Cardiac muscle cell (in vitro differentiated cells and primary cell): ENCODE results near the gene GALNT18. TPM values are rescaled to one million over a fixed set of nuclear protein-coding genes. Genes with fewer than 3 reads are reported as not detected.

Experiments
- DNase-seq, 2 donors: peaks; one replicate each; pipeline versions ENCODE4 v3.0.0 to v3.0.0-alpha.2; 2010 to 2017; ENCODE audit warnings: low read depth in 1 of 2, low spot score in 1 of 2
- H3K27ac ChIP-seq: fragments of 200-600 bp; sonication (generic); 2 replicates; pipeline ENCODE4 v1.5.1; 2016
- H3K27me3 ChIP-seq: fragments of 200-600 bp; sonication (generic); 2 replicates; pipeline ENCODE4 v1.6.0; 2016; ENCODE audit warnings: control low read depth
- H3K36me3 ChIP-seq: fragments of 200-600 bp; sonication (generic); 2 replicates; pipeline ENCODE4 v1.5.1; 2016; ENCODE audit warnings: control low read depth
- H3K4me1 ChIP-seq: fragments of 200-600 bp; sonication (generic); 2 replicates; pipeline ENCODE4 v1.8.1; 2017; ENCODE audit warnings: low read depth, mild to moderate bottlenecking, mixed run types
- H3K4me3 ChIP-seq: fragments of 200-600 bp; sonication (generic); 2 replicates; pipeline ENCODE4 v1.5.1; 2016; ENCODE audit warnings: mild to moderate bottlenecking
- H3K9me3 ChIP-seq: fragments of 200-600 bp; sonication (generic); 2 replicates; pipeline ENCODE4 v1.5.1; 2017; ENCODE audit warnings: low read depth, mild to moderate bottlenecking, control low read depth
- polyA plus RNA-seq: library from polyadenylated mRNA; unstranded; fragments of >200 nt; fragmentation: Nextera tagmentation; extraction: Ambion mirVana; gene quantifications from 2 replicates; pipeline ENCODE4 v1.2.1, GENCODE V29; 2016
- total RNA-seq: library from RNA; depleted of rRNA; stranded (reverse); fragments of >200 nt; gene quantifications from 2 replicates; pipeline ENCODE4 v1.2.3, GENCODE V29; 2016
- TF ChIP-seq, protein P1 (sequence below): IDR thresholded peaks from 2 replicates; pipeline ENCODE4 v1.5.1; 2012; ENCODE audit warnings: low read depth, mild to moderate bottlenecking, low read length

Gene GALNT18
- total and polyA plus RNA-seq, 2 experiments from 2014 or later: 2.1 to 2.2 TPM

DNA sequence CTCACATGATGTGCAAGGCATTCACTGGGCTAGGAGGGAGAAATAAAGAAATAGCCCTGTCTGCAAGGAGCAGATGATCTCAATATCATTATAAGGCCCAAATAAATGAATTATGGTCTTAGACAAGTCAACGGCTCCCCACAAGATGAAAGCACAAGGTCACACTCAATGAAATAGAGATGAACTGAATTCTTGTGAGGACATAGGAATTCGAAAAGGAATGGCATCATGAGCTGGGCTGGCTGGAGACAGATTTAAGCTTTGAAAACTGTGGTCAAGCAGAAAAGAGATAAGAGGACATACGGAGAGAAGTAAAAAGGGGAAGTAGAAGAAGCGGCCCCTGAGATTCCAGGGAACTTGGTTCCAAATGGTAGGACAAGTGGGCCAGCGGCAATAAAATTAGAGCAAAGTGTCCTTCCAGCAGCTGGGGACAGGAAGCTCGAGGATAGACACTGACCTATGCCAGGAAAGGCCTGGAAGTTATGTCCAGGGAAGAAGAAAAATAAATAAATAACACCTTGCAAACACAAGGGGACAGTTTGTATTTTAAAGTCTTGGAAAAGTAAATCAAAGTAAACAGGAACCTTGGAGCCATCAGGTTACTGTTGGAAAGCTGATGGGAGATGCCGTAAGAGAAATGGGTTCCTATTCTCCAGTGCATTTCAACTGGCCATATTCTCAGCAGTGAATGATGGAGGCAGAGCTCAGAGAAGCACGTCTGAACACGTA lies 37.8 kb downstream of the GALNT18 start:
- Histone ChIP-seq H3K9me3 (no peaks in the 10 kb centered on the region), H3K4me1 (no peaks in the 10 kb centered on the region), H3K4me3 (no peak overlapping the region), H3K27ac (no peak overlapping the region), H3K36me3 (no peaks in the 10 kb centered on the region), H3K27me3 (no peaks in the 10 kb centered on the region)
- TF ChIP-seq, protein P1, sequence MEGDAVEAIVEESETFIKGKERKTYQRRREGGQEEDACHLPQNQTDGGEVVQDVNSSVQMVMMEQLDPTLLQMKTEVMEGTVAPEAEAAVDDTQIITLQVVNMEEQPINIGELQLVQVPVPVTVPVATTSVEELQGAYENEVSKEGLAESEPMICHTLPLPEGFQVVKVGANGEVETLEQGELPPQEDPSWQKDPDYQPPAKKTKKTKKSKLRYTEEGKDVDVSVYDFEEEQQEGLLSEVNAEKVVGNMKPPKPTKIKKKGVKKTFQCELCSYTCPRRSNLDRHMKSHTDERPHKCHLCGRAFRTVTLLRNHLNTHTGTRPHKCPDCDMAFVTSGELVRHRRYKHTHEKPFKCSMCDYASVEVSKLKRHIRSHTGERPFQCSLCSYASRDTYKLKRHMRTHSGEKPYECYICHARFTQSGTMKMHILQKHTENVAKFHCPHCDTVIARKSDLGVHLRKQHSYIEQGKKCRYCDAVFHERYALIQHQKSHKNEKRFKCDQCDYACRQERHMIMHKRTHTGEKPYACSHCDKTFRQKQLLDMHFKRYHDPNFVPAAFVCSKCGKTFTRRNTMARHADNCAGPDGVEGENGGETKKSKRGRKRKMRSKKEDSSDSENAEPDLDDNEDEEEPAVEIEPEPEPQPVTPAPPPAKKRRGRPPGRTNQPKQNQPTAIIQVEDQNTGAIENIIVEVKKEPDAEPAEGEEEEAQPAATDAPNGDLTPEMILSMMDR: no peak
- DNase-seq: peak in 1 of 2 donors; percentile 23

DNA sequence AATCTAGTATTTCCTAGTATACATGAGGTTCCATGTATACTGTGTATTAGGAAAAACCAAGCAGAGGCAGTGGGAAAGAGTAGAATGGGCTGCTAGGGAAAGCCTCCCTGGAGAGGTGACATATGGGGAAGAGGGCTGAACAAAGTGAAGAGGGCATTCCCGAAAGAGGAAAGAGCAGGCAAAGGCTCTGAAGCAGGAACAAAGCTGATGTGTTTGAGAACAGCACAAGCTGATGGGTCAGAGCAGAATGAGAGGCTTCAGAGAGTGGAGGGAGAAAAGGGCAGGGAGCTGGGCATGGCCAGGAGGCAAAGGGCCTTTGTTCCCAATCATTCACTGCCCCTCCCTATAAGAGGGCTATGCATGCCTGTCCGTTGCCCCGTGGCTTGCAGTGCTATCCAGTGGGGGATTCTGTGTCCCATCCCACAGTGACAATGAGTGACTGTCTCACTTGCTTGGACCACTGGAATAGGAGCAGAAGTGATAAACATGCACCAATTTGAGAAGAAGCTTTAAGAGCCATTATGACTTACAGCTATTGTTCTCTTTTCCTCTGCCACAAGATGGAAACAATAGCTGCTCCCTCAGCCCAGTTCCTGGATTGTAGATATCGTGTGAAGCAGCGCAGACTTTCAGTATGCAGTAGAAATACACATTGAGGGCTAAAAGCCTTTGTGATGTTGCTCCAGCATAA lies 39.6 kb downstream of the GALNT18 start:
- DNase-seq: no peak
- Histone ChIP-seq H3K36me3 (no peaks in the 10 kb centered on the region), H3K27ac (no peak overlapping the region), H3K4me1 (no peaks in the 10 kb centered on the region), H3K4me3 (no peak overlapping the region), H3K9me3 (no peaks in the 10 kb centered on the region), H3K27me3 (no peaks in the 10 kb centered on the region)
- TF ChIP-seq, protein P1: no peak

DNA sequence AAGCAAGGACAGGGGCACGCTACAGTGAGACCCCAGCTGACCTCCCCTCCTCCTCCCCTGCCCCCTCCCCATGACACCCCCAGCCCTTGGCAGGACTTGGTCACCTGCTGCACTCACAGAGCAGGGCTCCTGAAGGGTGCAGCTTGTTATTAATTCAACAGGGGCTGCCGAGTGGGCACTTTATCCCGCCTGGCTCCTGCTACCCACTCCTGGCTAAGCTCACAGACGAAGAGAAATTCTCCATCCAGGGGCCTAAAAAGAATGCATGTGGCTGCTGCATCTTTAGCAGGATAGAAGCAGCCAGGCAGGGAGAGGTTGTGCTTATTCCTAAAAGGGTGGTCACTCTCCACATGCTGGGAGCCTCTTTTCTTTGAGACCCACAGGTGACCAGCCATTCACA lies 40.3 kb downstream of the GALNT18 start:
- no peak overlapping the region for H3K27ac ChIP-seq
- H3K4me3 ChIP-seq: no peak overlapping the region
- no peaks in the 10 kb centered on the region for H3K27me3 ChIP-seq
- no peaks in the 10 kb centered on the region for H3K9me3 ChIP-seq
- TF ChIP-seq, protein P1: no peak
- DNase-seq: no peak
- no peaks in the 10 kb centered on the region for H3K36me3 ChIP-seq
- no peaks in the 10 kb centered on the region for H3K4me1 ChIP-seq

DNA sequence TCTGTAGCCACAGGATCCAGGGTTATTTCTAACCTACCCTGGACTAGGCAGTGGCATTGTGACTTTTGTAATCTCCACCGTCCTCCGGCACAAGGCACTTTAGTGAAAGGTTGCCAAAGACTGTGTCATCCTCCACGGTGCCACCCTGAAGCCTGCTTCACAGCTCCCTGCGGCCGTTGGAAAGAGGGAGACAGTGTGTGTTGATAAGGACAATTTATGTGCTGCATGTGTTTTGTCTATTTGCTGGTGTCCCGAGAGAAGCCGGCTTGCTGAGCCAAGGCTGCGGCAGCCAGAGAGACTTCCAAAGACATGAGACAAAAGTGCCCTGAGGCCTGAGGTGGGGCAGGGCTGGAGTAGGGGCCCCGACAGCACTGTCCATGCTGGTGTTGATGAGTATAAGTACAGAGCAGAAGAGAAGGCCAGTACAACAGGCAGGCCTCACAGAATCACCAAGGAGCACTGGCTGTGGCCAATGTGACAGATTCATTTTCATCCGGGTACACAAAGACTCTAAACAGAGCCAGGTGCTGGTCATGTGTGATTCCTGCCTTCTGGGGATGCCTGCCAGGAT lies 40.9 kb downstream of the GALNT18 start:
- no peak overlapping the region for H3K27ac ChIP-seq
- H3K4me1 ChIP-seq: no peaks in the 10 kb centered on the region
- no peaks in the 10 kb centered on the region for H3K9me3 ChIP-seq
- TF ChIP-seq, protein P1: no peak
- no peak for DNase-seq
- no peaks in the 10 kb centered on the region for H3K36me3 ChIP-seq
- no peak overlapping the region for H3K4me3 ChIP-seq
- no peaks in the 10 kb centered on the region for H3K27me3 ChIP-seq

DNA sequence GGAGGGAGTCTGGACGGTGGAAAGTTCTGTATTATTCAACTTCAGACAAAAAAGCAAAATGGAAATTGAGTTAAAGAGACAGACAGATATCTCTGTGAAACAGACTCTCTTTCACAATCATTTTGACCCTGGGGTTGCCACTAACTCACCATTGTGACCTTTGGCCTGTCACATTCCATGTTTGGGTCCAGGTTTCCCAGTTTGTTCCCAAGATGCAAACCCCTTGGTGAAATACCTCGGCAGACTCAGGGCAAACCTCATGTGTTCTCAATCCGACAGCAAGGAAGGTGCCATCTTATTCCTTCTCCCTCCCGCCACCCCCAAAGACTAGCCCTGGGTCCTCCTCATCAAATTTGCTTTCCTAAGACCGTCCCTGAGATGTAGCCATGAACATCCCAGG lies 41.8 kb downstream of the GALNT18 start:
- H3K27ac ChIP-seq: no peak overlapping the region
- no peaks in the 10 kb centered on the region for H3K9me3 ChIP-seq
- H3K4me3 ChIP-seq: no peak overlapping the region
- DNase-seq: no peak
- no peaks in the 10 kb centered on the region for H3K4me1 ChIP-seq
- TF ChIP-seq, protein P1: no peak
- H3K36me3 ChIP-seq: no peaks in the 10 kb centered on the region
- no peaks in the 10 kb centered on the region for H3K27me3 ChIP-seq
